ENCODE data around the gene NEFH.

DNA sequence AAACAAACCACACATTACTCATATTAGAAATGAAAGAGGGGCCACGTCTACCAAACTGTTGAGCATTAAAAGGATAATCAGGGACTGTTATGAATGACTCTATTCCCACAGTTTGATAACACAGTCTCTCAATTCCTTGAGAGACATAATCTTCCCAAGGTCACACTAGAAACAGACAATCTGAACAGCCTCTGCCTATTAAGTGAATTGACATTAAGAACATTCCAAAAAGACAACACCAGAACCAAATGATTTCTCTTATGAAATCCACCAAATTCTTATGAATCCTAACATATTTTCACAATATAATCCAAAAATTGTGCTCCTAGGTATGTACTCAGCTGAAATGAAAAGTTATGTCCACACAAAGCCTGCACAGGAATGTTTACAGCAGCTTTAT is 37.0 kb upstream of the NEFH start:
- no peak for TF ChIP-seq POLR2A (IDR thresholded peaks at IDR 0.05)
- TF ChIP-seq, protein P1, sequence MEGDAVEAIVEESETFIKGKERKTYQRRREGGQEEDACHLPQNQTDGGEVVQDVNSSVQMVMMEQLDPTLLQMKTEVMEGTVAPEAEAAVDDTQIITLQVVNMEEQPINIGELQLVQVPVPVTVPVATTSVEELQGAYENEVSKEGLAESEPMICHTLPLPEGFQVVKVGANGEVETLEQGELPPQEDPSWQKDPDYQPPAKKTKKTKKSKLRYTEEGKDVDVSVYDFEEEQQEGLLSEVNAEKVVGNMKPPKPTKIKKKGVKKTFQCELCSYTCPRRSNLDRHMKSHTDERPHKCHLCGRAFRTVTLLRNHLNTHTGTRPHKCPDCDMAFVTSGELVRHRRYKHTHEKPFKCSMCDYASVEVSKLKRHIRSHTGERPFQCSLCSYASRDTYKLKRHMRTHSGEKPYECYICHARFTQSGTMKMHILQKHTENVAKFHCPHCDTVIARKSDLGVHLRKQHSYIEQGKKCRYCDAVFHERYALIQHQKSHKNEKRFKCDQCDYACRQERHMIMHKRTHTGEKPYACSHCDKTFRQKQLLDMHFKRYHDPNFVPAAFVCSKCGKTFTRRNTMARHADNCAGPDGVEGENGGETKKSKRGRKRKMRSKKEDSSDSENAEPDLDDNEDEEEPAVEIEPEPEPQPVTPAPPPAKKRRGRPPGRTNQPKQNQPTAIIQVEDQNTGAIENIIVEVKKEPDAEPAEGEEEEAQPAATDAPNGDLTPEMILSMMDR (IDR thresholded peaks at IDR 0.05), result no peak

Data from sigmoid colon (tissue), 3 donors.